ENCODE data around the gene GTF3A.
A peak's percentile ranks its signal among the peaks of the same experiment; 100 is the strongest.
"Not testable (repeated sequence)": the region's sequence is repeated elsewhere in the genome, so short reads cannot be mapped to it uniquely, and the experiment has no call there.

The GTF3A gene

GRCh38 chr13:27388241-27388640 is 36.2 kb upstream of the GTF3A start:
- no peak for FAIRE-seq
- TF ChIP-seq PAX5 (IDR thresholded peaks at IDR 0.05; ENCODE audit: insufficient read depth, low read length, severe bottlenecking) (no peak), SPI1 (IDR thresholded peaks at IDR 0.05; ENCODE audit: low read depth, low read length) (no peak), POLR2AphosphoS5 (IDR thresholded peaks at IDR 0.05; ENCODE audit: low read depth, low read length) (no peak), POLR2A (IDR thresholded peaks at IDR 0.05; ENCODE audit: low read depth, low read length) (no peak), TAF1 (IDR thresholded peaks at IDR 0.05; ENCODE audit: low read depth, low read length) (no peak), POU2F2 (IDR thresholded peaks at IDR 0.05; ENCODE audit: low read depth, low read length) (no peak)
- DNase-seq (ENCODE audit: insufficient read length, low spot score), result no peak

- FAIRE-seq (no peak), DNase-seq (ENCODE audit: insufficient read length, low spot score) (no peak)
- TF ChIP-seq SPI1 (IDR thresholded peaks at IDR 0.05; ENCODE audit: low read depth, low read length) (no peak), POLR2A (IDR thresholded peaks at IDR 0.05; ENCODE audit: low read depth, low read length) (no peak), POU2F2 (IDR thresholded peaks at IDR 0.05; ENCODE audit: low read depth, low read length) (no peak), PAX5 (IDR thresholded peaks at IDR 0.05; ENCODE audit: insufficient read depth, low read length, severe bottlenecking) (no peak), POLR2AphosphoS5 (IDR thresholded peaks at IDR 0.05; ENCODE audit: low read depth, low read length) (no peak), TAF1 (IDR thresholded peaks at IDR 0.05; ENCODE audit: low read depth, low read length) (no peak)
Measured at GRCh38 chr13:27389891-27390290, 34.5 kb upstream of the GTF3A start.

- TF ChIP-seq SPI1 (IDR thresholded peaks at IDR 0.05; ENCODE audit: low read depth, low read length), result no peak
- no peak for TF ChIP-seq POLR2AphosphoS5 (IDR thresholded peaks at IDR 0.05; ENCODE audit: low read depth, low read length)
- no peak for TF ChIP-seq TAF1 (IDR thresholded peaks at IDR 0.05; ENCODE audit: low read depth, low read length)
- no peak for TF ChIP-seq POU2F2 (IDR thresholded peaks at IDR 0.05; ENCODE audit: low read depth, low read length)
- TF ChIP-seq POLR2A (IDR thresholded peaks at IDR 0.05; ENCODE audit: low read depth, low read length), result no peak
- no peak for TF ChIP-seq PAX5 (IDR thresholded peaks at IDR 0.05; ENCODE audit: insufficient read depth, low read length, severe bottlenecking)
- DNase-seq (ENCODE audit: insufficient read length, low spot score) (no peak), FAIRE-seq (no peak)
Measured at GRCh38 chr13:27391471-27391870, 32.9 kb upstream of the GTF3A start.

GRCh38 chr13:27393101-27393500 is 31.3 kb upstream of the GTF3A start:
- FAIRE-seq (no peak), DNase-seq (ENCODE audit: insufficient read length, low spot score) (no peak)
- TF ChIP-seq POLR2A (IDR thresholded peaks at IDR 0.05; ENCODE audit: low read depth, low read length), result no peak
- TF ChIP-seq PAX5 (IDR thresholded peaks at IDR 0.05; ENCODE audit: insufficient read depth, low read length, severe bottlenecking), result no peak
- no peak for TF ChIP-seq SPI1 (IDR thresholded peaks at IDR 0.05; ENCODE audit: low read depth, low read length)
- no peak for TF ChIP-seq TAF1 (IDR thresholded peaks at IDR 0.05; ENCODE audit: low read depth, low read length)
- no peak for TF ChIP-seq POU2F2 (IDR thresholded peaks at IDR 0.05; ENCODE audit: low read depth, low read length)
- TF ChIP-seq POLR2AphosphoS5 (IDR thresholded peaks at IDR 0.05; ENCODE audit: low read depth, low read length), result no peak

- TF ChIP-seq POLR2A (IDR thresholded peaks at IDR 0.05; ENCODE audit: low read depth, low read length), result no peak
- no peak for TF ChIP-seq POU2F2 (IDR thresholded peaks at IDR 0.05; ENCODE audit: low read depth, low read length)
- no peak for TF ChIP-seq PAX5 (IDR thresholded peaks at IDR 0.05; ENCODE audit: insufficient read depth, low read length, severe bottlenecking)
- TF ChIP-seq SPI1 (IDR thresholded peaks at IDR 0.05; ENCODE audit: low read depth, low read length), result no peak
- no peak for DNase-seq (ENCODE audit: insufficient read length, low spot score)
- FAIRE-seq, result no peak
Measured at GRCh38 chr13:27395007-27395510, 29.4 kb upstream of the GTF3A start.

GRCh38 chr13:27396252-27396846 is 28.1 kb upstream of the GTF3A start:
- TF ChIP-seq PAX5 (IDR thresholded peaks at IDR 0.05; ENCODE audit: insufficient read depth, low read length, severe bottlenecking), result no peak
- TF ChIP-seq TAF1 (IDR thresholded peaks at IDR 0.05; ENCODE audit: low read depth, low read length), result no peak
- no peak for TF ChIP-seq SPI1 (IDR thresholded peaks at IDR 0.05; ENCODE audit: low read depth, low read length)
- TF ChIP-seq POLR2A (IDR thresholded peaks at IDR 0.05; ENCODE audit: low read depth, low read length), result no peak
- TF ChIP-seq POLR2AphosphoS5 (IDR thresholded peaks at IDR 0.05; ENCODE audit: low read depth, low read length), result no peak
- no peak for TF ChIP-seq POU2F2 (IDR thresholded peaks at IDR 0.05; ENCODE audit: low read depth, low read length)
- no peak for FAIRE-seq

GRCh38 chr13:27398360-27398759 is 26.1 kb upstream of the GTF3A start:
- no peak for DNase-seq (ENCODE audit: insufficient read length, low spot score)
- no peak for FAIRE-seq
- TF ChIP-seq SPI1 (IDR thresholded peaks at IDR 0.05; ENCODE audit: low read depth, low read length), result no peak
- no peak for TF ChIP-seq TAF1 (IDR thresholded peaks at IDR 0.05; ENCODE audit: low read depth, low read length)
- no peak for TF ChIP-seq POLR2AphosphoS5 (IDR thresholded peaks at IDR 0.05; ENCODE audit: low read depth, low read length)
- TF ChIP-seq POLR2A (IDR thresholded peaks at IDR 0.05; ENCODE audit: low read depth, low read length), result no peak
- TF ChIP-seq PAX5 (IDR thresholded peaks at IDR 0.05; ENCODE audit: insufficient read depth, low read length, severe bottlenecking), result no peak
- TF ChIP-seq POU2F2 (IDR thresholded peaks at IDR 0.05; ENCODE audit: low read depth, low read length), result no peak

More at GRCh38 chr13:27396252-27396846, 28.1 kb upstream of the GTF3A start:
- DNase-seq (ENCODE audit: insufficient read length, low spot score), result no peak

GRCh38 chr13:27400405-27400804 is 24.0 kb upstream of the GTF3A start:
- not testable (repeated sequence) for FAIRE-seq; DNase-seq (ENCODE audit: insufficient read length, low spot score)

- FAIRE-seq, result no peak
- DNase-seq (ENCODE audit: insufficient read length, low spot score), result no peak
- TF ChIP-seq POLR2A (IDR thresholded peaks at IDR 0.05; ENCODE audit: low read depth, low read length), result no peak
- TF ChIP-seq POLR2AphosphoS5 (IDR thresholded peaks at IDR 0.05; ENCODE audit: low read depth, low read length), result no peak
- TF ChIP-seq TAF1 (IDR thresholded peaks at IDR 0.05; ENCODE audit: low read depth, low read length), result no peak
- TF ChIP-seq SPI1 (IDR thresholded peaks at IDR 0.05; ENCODE audit: low read depth, low read length), result peak; percentile 79
- no peak for TF ChIP-seq POU2F2 (IDR thresholded peaks at IDR 0.05; ENCODE audit: low read depth, low read length)
- no peak for TF ChIP-seq PAX5 (IDR thresholded peaks at IDR 0.05; ENCODE audit: insufficient read depth, low read length, severe bottlenecking)
Measured at GRCh38 chr13:27401210-27401609, 23.2 kb upstream of the GTF3A start.

GRCh38 chr13:27403203-27403678 is 21.2 kb upstream of the GTF3A start:
- FAIRE-seq, result no peak
- DNase-seq (ENCODE audit: insufficient read length, low spot score), result no peak

More at GRCh38 chr13:27403203-27403678, 21.2 kb upstream of the GTF3A start:
- no peak for TF ChIP-seq PAX5 (IDR thresholded peaks at IDR 0.05; ENCODE audit: insufficient read depth, low read length, severe bottlenecking)
- TF ChIP-seq POU2F2 (IDR thresholded peaks at IDR 0.05; ENCODE audit: low read depth, low read length), result no peak
- TF ChIP-seq POLR2AphosphoS5 (IDR thresholded peaks at IDR 0.05; ENCODE audit: low read depth, low read length), result no peak
- no peak for TF ChIP-seq SPI1 (IDR thresholded peaks at IDR 0.05; ENCODE audit: low read depth, low read length)
- no peak for TF ChIP-seq POLR2A (IDR thresholded peaks at IDR 0.05; ENCODE audit: low read depth, low read length)
- TF ChIP-seq TAF1 (IDR thresholded peaks at IDR 0.05; ENCODE audit: low read depth, low read length), result no peak
